K562 (cell line): Measurements from ENCODE around the gene PRMT2. TPM values are rescaled to one million over a fixed set of nuclear protein-coding genes. Genes with fewer than 3 reads are reported as not detected.
A peak's percentile ranks its signal among the peaks of the same experiment; 100 is the strongest.

Experiments used
- ADNP ChIP-seq: fragments of 200-800 bp; sonication (Bioruptor generic); IDR thresholded peaks from 2 replicates; pipeline ENCODE4 v1.6.1; 2016; ENCODE audit warnings: missing genetic modification characterization, missing compliant biosample characterization
- ATF7 ChIP-seq: fragments of 450-650 bp; IDR thresholded peaks from 2 replicates; pipeline ENCODE4 v1.7.1; 2014; ENCODE audit warnings: mild to moderate bottlenecking, moderate library complexity
- BRD9 ChIP-seq: fragments of 450-650 bp; IDR thresholded peaks from 2 replicates; pipeline ENCODE4 v1.6.1; 2018; ENCODE audit warnings: low read depth; ENCODE audit not compliant: partially characterized antibody
- DMBX1 ChIP-seq: fragments of 250-450 bp; sonication (Bioruptor Pico); IDR thresholded peaks from 2 replicates; pipeline ENCODE4 v1.8.0; 2022; ENCODE audit warnings: inconsistent platforms, mild to moderate bottlenecking, moderate library complexity, borderline replicate concordance
- ELF2 ChIP-seq: fragments of 250-450 bp; sonication (Bioruptor Pico); IDR thresholded peaks from 2 replicates; pipeline ENCODE4 v1.5.0; 2021; ENCODE audit warnings: mild to moderate bottlenecking
- ETV1 ChIP-seq: fragments of 450-650 bp; conservative IDR thresholded peaks from 2 replicates; pipeline ENCODE4 v1.6.1; 2016; ENCODE audit warnings: missing genetic modification characterization, control low read depth, low read depth, missing compliant biosample characterization
- GATA2 ChIP-seq: sonication (generic); formaldehyde crosslinking; IDR thresholded peaks from 2 replicates; pipeline ENCODE4 v1.4.0; 2020; ENCODE audit warnings: mild to moderate bottlenecking, missing genetic modification reagents
- HSF4 ChIP-seq: fragments of 250-450 bp; sonication (Bioruptor Pico); IDR thresholded peaks from 2 replicates; pipeline ENCODE4 v2.1.2; 2022; ENCODE audit warnings: mild to moderate bottlenecking, moderate library complexity, borderline replicate concordance
- NEUROD1 ChIP-seq: fragments of 150-350 bp; IDR thresholded peaks from 2 replicates; pipeline ENCODE4 v1.6.1; 2014; ENCODE audit warnings: borderline replicate concordance, low read length, low read depth; ENCODE audit not compliant: partially characterized antibody
- NONO ChIP-seq, 2 experiments: fragments of 200-400 bp in 1 of 2; fragments of 450-650 bp in 1 of 2; formaldehyde crosslinking in 1 of 2; IDR thresholded peaks; 2 replicates each; pipeline ENCODE4 v1.6.1; 2017; ENCODE audit warnings: low read depth in 2 of 2, mild to moderate bottlenecking in 2 of 2, moderate library complexity in 2 of 2, low read length in 1 of 2
- POLR2AphosphoS2 ChIP-seq: IDR thresholded peaks from 2 replicates; pipeline ENCODE4 v1.6.1; 2012; ENCODE audit warnings: low read length, improper control_type of control experiment
- RFX7 ChIP-seq: fragments of 250-450 bp; sonication (Bioruptor Pico); IDR thresholded peaks from 2 replicates; pipeline ENCODE4 v1.5.1; 2021; ENCODE audit warnings: mild to moderate bottlenecking
- SIN3B ChIP-seq: fragments of 450-650 bp; IDR thresholded peaks from 2 replicates; pipeline ENCODE4 v1.6.1; 2017; ENCODE audit warnings: low read depth, mild to moderate bottlenecking, moderate library complexity
- SLC30A9 ChIP-seq: fragments of 250-450 bp; sonication (Bioruptor Pico); IDR thresholded peaks from 2 replicates; pipeline ENCODE4 v1.8.0; 2022; ENCODE audit warnings: mild to moderate bottlenecking, moderate library complexity
- SMARCA5 ChIP-seq: fragments of 450-650 bp; IDR thresholded peaks from 2 replicates; pipeline ENCODE4 v1.6.1; 2016
- ZFP30 ChIP-seq: fragments of 250-450 bp; sonication (Bioruptor Pico); IDR thresholded peaks from 2 replicates; pipeline ENCODE4 v1.8.0; 2022; ENCODE audit warnings: moderate library complexity, mild to moderate bottlenecking, inconsistent platforms, borderline replicate concordance
- ZNF347 ChIP-seq: fragments of 450-650 bp; formaldehyde crosslinking; IDR thresholded peaks from 2 replicates; pipeline ENCODE4 v1.4.0; 2020; ENCODE audit warnings: low read depth, mild to moderate bottlenecking, moderate library complexity
- ZNF668 ChIP-seq: fragments of 250-450 bp; sonication (Bioruptor Pico); IDR thresholded peaks from 2 replicates; pipeline ENCODE4 v1.8.0; 2022; ENCODE audit warnings: mild to moderate bottlenecking, inconsistent platforms
- ZNF79 ChIP-seq: fragments of 250-450 bp; sonication (Bioruptor Pico); IDR thresholded peaks from 2 replicates; pipeline ENCODE4 v1.4.0; 2020; ENCODE audit warnings: low read depth, mild to moderate bottlenecking, moderate library complexity
- polyA plus RNA-seq, 8 experiments: library from polyadenylated mRNA; depleted of rRNA in 4 of 8; stranded (reverse) in 5 of 8; unstranded in 3 of 8; fragments of >200 nt; fragmentation: Nextera tagmentation in 2 of 8; fragmentation: Illumina TruSeq in 1 of 8; extraction: Ambion mirVana in 2 of 8; extraction: Trizol in 1 of 8; gene quantifications; 2 replicates each; pipeline versions ENCODE4 v1.2.1 to v1.2.3, GENCODE V29; 2011 to 2014; ENCODE audit warnings: inconsistent platforms in 1 of 8, missing spikeins in 1 of 8
- total RNA-seq, 7 experiments: library from RNA; depleted of rRNA in 6 of 7; stranded (reverse); fragments of >200 nt in 6 of 7; fragmentation: Illumina TruSeq in 2 of 7; extraction: Trizol in 2 of 7; gene quantifications; 2 replicates each; pipeline versions ENCODE4 v1.2.1 to v1.2.3, GENCODE V29; 2011 to 2021; ENCODE audit warnings: low replicate concordance in 1 of 7
- TF ChIP-seq, protein P1 (sequence below): sonication (generic); formaldehyde crosslinking; IDR thresholded peaks from 2 replicates; pipeline ENCODE4 v1.8.0; 2022; ENCODE audit warnings: missing genetic modification reagents, mild to moderate bottlenecking, borderline replicate concordance
- TF ChIP-seq, protein P2 (sequence below): fragments of 450-650 bp; formaldehyde crosslinking; IDR thresholded peaks from 2 replicates; pipeline ENCODE4 v1.4.0; 2020; ENCODE audit warnings: mild to moderate bottlenecking, moderate library complexity
- TF ChIP-seq, protein P3 (sequence below): sonication (generic); formaldehyde crosslinking; IDR thresholded peaks from 2 replicates; pipeline ENCODE4 v1.5.0; 2020; ENCODE audit warnings: missing genetic modification reagents

PRMT2 gene
- total and polyA plus RNA-seq, 9 of the 15 experiments (the other 6 are each of a cell fraction or from before 2014, with no cell fraction given): 37.2 to 85.7 (median 59.3) TPM

GRCh38 chr21:46635324-46636180, at the start of gene PRMT2 (continued):
- TF ChIP-seq ZNF79: no peak
- no peak for TF ChIP-seq ZNF668 (CRISPR knock-in tag)
- 0 out of 2 replicates have a peak, but pooled peaks have one; percentile 51 for TF ChIP-seq RFX7 (CRISPR knock-in tag)
- no peak for TF ChIP-seq SLC30A9 (CRISPR knock-in tag)
- no peak; the same call in 1 of the 2 replicates for TF ChIP-seq POLR2AphosphoS2
- TF ChIP-seq, protein P1, sequence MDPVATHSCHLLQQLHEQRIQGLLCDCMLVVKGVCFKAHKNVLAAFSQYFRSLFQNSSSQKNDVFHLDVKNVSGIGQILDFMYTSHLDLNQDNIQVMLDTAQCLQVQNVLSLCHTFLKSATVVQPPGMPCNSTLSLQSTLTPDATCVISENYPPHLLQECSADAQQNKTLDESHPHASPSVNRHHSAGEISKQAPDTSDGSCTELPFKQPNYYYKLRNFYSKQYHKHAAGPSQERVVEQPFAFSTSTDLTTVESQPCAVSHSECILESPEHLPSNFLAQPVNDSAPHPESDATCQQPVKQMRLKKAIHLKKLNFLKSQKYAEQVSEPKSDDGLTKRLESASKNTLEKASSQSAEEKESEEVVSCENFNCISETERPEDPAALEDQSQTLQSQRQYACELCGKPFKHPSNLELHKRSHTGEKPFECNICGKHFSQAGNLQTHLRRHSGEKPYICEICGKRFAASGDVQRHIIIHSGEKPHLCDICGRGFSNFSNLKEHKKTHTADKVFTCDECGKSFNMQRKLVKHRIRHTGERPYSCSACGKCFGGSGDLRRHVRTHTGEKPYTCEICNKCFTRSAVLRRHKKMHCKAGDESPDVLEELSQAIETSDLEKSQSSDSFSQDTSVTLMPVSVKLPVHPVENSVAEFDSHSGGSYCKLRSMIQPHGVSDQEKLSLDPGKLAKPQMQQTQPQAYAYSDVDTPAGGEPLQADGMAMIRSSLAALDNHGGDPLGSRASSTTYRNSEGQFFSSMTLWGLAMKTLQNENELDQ (CRISPR knock-in tag): no peak
- TF ChIP-seq NEUROD1: no peak
- no peak for TF ChIP-seq GATA2 (CRISPR knock-in tag)
- no peak for TF ChIP-seq HSF4 (CRISPR knock-in tag)
- peak; percentile 75; the same call in 1 of the 2 replicates for TF ChIP-seq ELF2 (CRISPR knock-in tag)
- TF ChIP-seq SIN3B: no peak
- TF ChIP-seq SMARCA5: peak; percentile 85
- TF ChIP-seq NONO (IDR thresholded peaks at IDR 0.05; ENCODE audit: low read depth in 2 of 2, low read length in 1 of 2): peak; percentile 61 to 78; a peak in 2 of 4 replicates
- TF ChIP-seq ADNP (tag): no peak
- no peak for TF ChIP-seq ZNF347 (CRISPR knock-in tag)
- no peak for TF ChIP-seq ETV1 (tag)
- TF ChIP-seq, protein P2, sequence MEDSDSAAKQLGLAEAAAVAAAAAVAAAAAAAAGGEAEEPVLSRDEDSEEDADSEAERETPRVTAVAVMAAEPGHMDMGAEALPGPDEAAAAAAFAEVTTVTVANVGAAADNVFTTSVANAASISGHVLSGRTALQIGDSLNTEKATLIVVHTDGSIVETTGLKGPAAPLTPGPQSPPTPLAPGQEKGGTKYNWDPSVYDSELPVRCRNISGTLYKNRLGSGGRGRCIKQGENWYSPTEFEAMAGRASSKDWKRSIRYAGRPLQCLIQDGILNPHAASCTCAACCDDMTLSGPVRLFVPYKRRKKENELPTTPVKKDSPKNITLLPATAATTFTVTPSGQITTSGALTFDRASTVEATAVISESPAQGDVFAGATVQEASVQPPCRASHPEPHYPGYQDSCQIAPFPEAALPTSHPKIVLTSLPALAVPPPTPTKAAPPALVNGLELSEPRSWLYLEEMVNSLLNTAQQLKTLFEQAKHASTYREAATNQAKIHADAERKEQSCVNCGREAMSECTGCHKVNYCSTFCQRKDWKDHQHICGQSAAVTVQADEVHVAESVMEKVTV (CRISPR knock-in tag): no peak
- peak; percentile 35; the same call in 1 of the 2 replicates for TF ChIP-seq DMBX1 (CRISPR knock-in tag)
- peak; percentile 92 for TF ChIP-seq ATF7
- TF ChIP-seq, protein P3, sequence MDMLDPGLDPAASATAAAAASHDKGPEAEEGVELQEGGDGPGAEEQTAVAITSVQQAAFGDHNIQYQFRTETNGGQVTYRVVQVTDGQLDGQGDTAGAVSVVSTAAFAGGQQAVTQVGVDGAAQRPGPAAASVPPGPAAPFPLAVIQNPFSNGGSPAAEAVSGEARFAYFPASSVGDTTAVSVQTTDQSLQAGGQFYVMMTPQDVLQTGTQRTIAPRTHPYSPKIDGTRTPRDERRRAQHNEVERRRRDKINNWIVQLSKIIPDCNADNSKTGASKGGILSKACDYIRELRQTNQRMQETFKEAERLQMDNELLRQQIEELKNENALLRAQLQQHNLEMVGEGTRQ (CRISPR knock-in tag): no peak
- TF ChIP-seq BRD9: peak; percentile 56
- no peak for TF ChIP-seq ZFP30 (CRISPR knock-in tag)
